NCI-H510A treated with DMSO at 0.1 percent for 48 hours (cell line): Measurements from ENCODE around the gene PTPRM.

Source experiments
- DNase-seq: peaks from one replicate; lab custom pipeline; 2025; lab: John Stamatoyannopoulos, UW

PTPRM gene

GRCh38 chr18:7669361-7669760, 102.2 kb downstream of the PTPRM start:
- DNase-seq = no peak

- no peak for DNase-seq
Measured at GRCh38 chr18:7671105-7671504, 104.0 kb downstream of the PTPRM start.

- DNase-seq = no peak
Measured at GRCh38 chr18:7676253-7676873, 109.2 kb downstream of the PTPRM start.

GRCh38 chr18:7677001-7677400, 109.9 kb downstream of the PTPRM start:
- no peak for DNase-seq

- DNase-seq = no peak
Measured at GRCh38 chr18:7677424-7677823, 110.3 kb downstream of the PTPRM start.

GRCh38 chr18:7678389-7678788, 111.3 kb downstream of the PTPRM start:
- no peak for DNase-seq

GRCh38 chr18:7678801-7679200, 111.7 kb downstream of the PTPRM start:
- DNase-seq = no peak

- DNase-seq = no peak
Measured at GRCh38 chr18:7681298-7681697, 114.2 kb downstream of the PTPRM start.

- DNase-seq = no peak
Measured at GRCh38 chr18:7682321-7682720, 115.2 kb downstream of the PTPRM start.

- DNase-seq = no peak
Measured at GRCh38 chr18:7683753-7684152, 116.6 kb downstream of the PTPRM start.

GRCh38 chr18:7684357-7684756, 117.2 kb downstream of the PTPRM start:
- DNase-seq = no peak

GRCh38 chr18:7684966-7685365, 117.8 kb downstream of the PTPRM start:
- no peak for DNase-seq

- no peak for DNase-seq
Measured at GRCh38 chr18:7686278-7686677, 119.2 kb downstream of the PTPRM start.

GRCh38 chr18:7688580-7688979, 121.5 kb downstream of the PTPRM start:
- no peak for DNase-seq

GRCh38 chr18:7691206-7691605, 124.1 kb downstream of the PTPRM start:
- DNase-seq = no peak

- no peak for DNase-seq
Measured at GRCh38 chr18:7696780-7697179, 129.7 kb downstream of the PTPRM start.

- DNase-seq = no peak
Measured at GRCh38 chr18:7697306-7697705, 130.2 kb downstream of the PTPRM start.

GRCh38 chr18:7711495-7711894, 144.4 kb downstream of the PTPRM start:
- no peak for DNase-seq

- DNase-seq = no peak
Measured at GRCh38 chr18:7720395-7720794, 153.3 kb downstream of the PTPRM start.

- no peak for DNase-seq
Measured at GRCh38 chr18:7721532-7721931, 154.4 kb downstream of the PTPRM start.

GRCh38 chr18:7722955-7723354, 155.8 kb downstream of the PTPRM start:
- no peak for DNase-seq

GRCh38 chr18:7723558-7723957, 156.4 kb downstream of the PTPRM start:
- no peak for DNase-seq

- DNase-seq = no peak
Measured at GRCh38 chr18:7725473-7725872, 158.4 kb downstream of the PTPRM start.

GRCh38 chr18:7725897-7726296, 158.8 kb downstream of the PTPRM start:
- no peak for DNase-seq

GRCh38 chr18:7726522-7726921, 159.4 kb downstream of the PTPRM start:
- DNase-seq = no peak
